GM18499 (cell line): Measurements from ENCODE around the gene ANGPTL4.

Experiments
- ATAC-seq: cut with Tn5 transposase; IDR thresholded peaks from one replicate; pipeline ENCODE4 v1.9.1; 2021; ENCODE audit warnings: moderate number of reproducible peaks; ENCODE audit not compliant: insufficient read depth, unreplicated experiment

Gene ANGPTL4

GRCh38 chr19:8387688-8388611 lies 24.0 kb downstream of the ANGPTL4 start:
- ATAC-seq, result no peak

- no peak for ATAC-seq
Observed at GRCh38 chr19:8388612-8388958, 24.6 kb downstream of the ANGPTL4 start.

- peak; percentile 89 for ATAC-seq
Observed at GRCh38 chr19:8389891-8390616, 26.1 kb downstream of the ANGPTL4 start, which contains the start of gene RAB11B. Gene RAB11B (plus strand): TSS chr19:8390360. CDS start chr19:8390417, 57 bp downstream.

GRCh38 chr19:8390617-8390981 lies 26.6 kb downstream of the ANGPTL4 start:
- peak; percentile 9 for ATAC-seq

GRCh38 chr19:8391198-8392016 lies 27.5 kb downstream of the ANGPTL4 start:
- ATAC-seq, result no peak

GRCh38 chr19:8392017-8392591 lies 28.1 kb downstream of the ANGPTL4 start:
- ATAC-seq, result no peak

GRCh38 chr19:8393192-8393870 lies 29.4 kb downstream of the ANGPTL4 start:
- ATAC-seq, result no peak

GRCh38 chr19:8393871-8394250 lies 29.9 kb downstream of the ANGPTL4 start:
- no peak for ATAC-seq

GRCh38 chr19:8395621-8396082 lies 31.7 kb downstream of the ANGPTL4 start:
- ATAC-seq, result no peak

GRCh38 chr19:8396185-8396562 lies 32.2 kb downstream of the ANGPTL4 start:
- ATAC-seq, result no peak

- ATAC-seq, result no peak
Observed at GRCh38 chr19:8396563-8397203, 32.7 kb downstream of the ANGPTL4 start.

- no peak for ATAC-seq
Observed at GRCh38 chr19:8397271-8397670, 33.3 kb downstream of the ANGPTL4 start.

GRCh38 chr19:8397746-8398310 lies 33.9 kb downstream of the ANGPTL4 start:
- ATAC-seq, result no peak

- ATAC-seq, result no peak
Observed at GRCh38 chr19:8398311-8398771, 34.4 kb downstream of the ANGPTL4 start.

- ATAC-seq, result no peak
Observed at GRCh38 chr19:8399681-8400188, 35.8 kb downstream of the ANGPTL4 start.

GRCh38 chr19:8401981-8402411 lies 38.0 kb downstream of the ANGPTL4 start:
- no peak for ATAC-seq

GRCh38 chr19:8403098-8403819 lies 39.3 kb downstream of the ANGPTL4 start:
- ATAC-seq, result no peak

GRCh38 chr19:8403820-8404109 lies 39.8 kb downstream of the ANGPTL4 start:
- ATAC-seq, result no peak
